Measurements from ENCODE around the gene IGSF22.

IGSF22 gene

GRCh38 chr11:18757811-18758210 is 31.8 kb upstream of the IGSF22 start:
- Histone ChIP-seq H3K36me3 (ENCODE audit: control insufficient read depth, insufficient read depth, low read length) (no peaks in the 10 kb centered on the region), H3K4me2 (ENCODE audit: low read length) (no peak overlapping the region), H3K9me3 (ENCODE audit: control insufficient read depth, low read length) (no peaks in the 10 kb centered on the region), H3K27me3 (ENCODE audit: control insufficient read depth, insufficient read depth, low read length) (no peaks in the 10 kb centered on the region), H3K4me3 (ENCODE audit: low read depth, low read length) (no peak overlapping the region), H3K27ac (no peak overlapping the region), H2AFZ (no peak overlapping the region), H3K4me1 (no peaks in the 10 kb centered on the region), H3K79me2 (no peaks in the 10 kb centered on the region), H3K9ac (no peak overlapping the region)
- TF ChIP-seq CTCF (IDR thresholded peaks at IDR 0.05) = no peak

- no peak for TF ChIP-seq CTCF (IDR thresholded peaks at IDR 0.05)
- Histone ChIP-seq H2AFZ (no peak overlapping the region), H3K79me2 (no peaks in the 10 kb centered on the region), H3K9me3 (ENCODE audit: control insufficient read depth, low read length) (no peaks in the 10 kb centered on the region), H3K27ac (no peak overlapping the region), H3K9ac (no peak overlapping the region), H3K27me3 (ENCODE audit: control insufficient read depth, insufficient read depth, low read length) (no peaks in the 10 kb centered on the region), H3K36me3 (ENCODE audit: control insufficient read depth, insufficient read depth, low read length) (no peaks in the 10 kb centered on the region), H3K4me2 (ENCODE audit: low read length) (no peak overlapping the region), H3K4me3 (ENCODE audit: low read depth, low read length) (no peak overlapping the region), H3K4me1 (no peaks in the 10 kb centered on the region)
Observed at GRCh38 chr11:18756889-18757288, 30.9 kb upstream of the IGSF22 start.

- Histone ChIP-seq H3K4me1 (no peaks in the 10 kb centered on the region), H2AFZ (no peak overlapping the region), H3K79me2 (no peaks in the 10 kb centered on the region), H3K27ac (no peak overlapping the region), H3K4me3 (ENCODE audit: low read depth, low read length) (no peak overlapping the region), H3K27me3 (ENCODE audit: control insufficient read depth, insufficient read depth, low read length) (no peaks in the 10 kb centered on the region), H3K4me2 (ENCODE audit: low read length) (no peak overlapping the region), H3K9ac (no peak overlapping the region), H3K9me3 (ENCODE audit: control insufficient read depth, low read length) (no peaks in the 10 kb centered on the region), H3K36me3 (ENCODE audit: control insufficient read depth, insufficient read depth, low read length) (no peaks in the 10 kb centered on the region)
- no peak for TF ChIP-seq CTCF (IDR thresholded peaks at IDR 0.05)
Observed at GRCh38 chr11:18754308-18754707, 28.3 kb upstream of the IGSF22 start.

- H3K4me3 ChIP-seq (ENCODE audit: low read depth, low read length) = no peak overlapping the region
Observed at GRCh38 chr11:18752502-18752901, 26.5 kb upstream of the IGSF22 start.

More at GRCh38 chr11:18752502-18752901, 26.5 kb upstream of the IGSF22 start:
- TF ChIP-seq CTCF (IDR thresholded peaks at IDR 0.05) = no peak
- Histone ChIP-seq H3K4me1 (no peaks in the 10 kb centered on the region), H3K27me3 (ENCODE audit: control insufficient read depth, insufficient read depth, low read length) (no peaks in the 10 kb centered on the region), H2AFZ (no peak overlapping the region), H3K27ac (no peak overlapping the region), H3K79me2 (no peaks in the 10 kb centered on the region), H3K36me3 (ENCODE audit: control insufficient read depth, insufficient read depth, low read length) (no peaks in the 10 kb centered on the region), H3K9me3 (ENCODE audit: control insufficient read depth, low read length) (no peaks in the 10 kb centered on the region), H3K9ac (no peak overlapping the region), H3K4me2 (ENCODE audit: low read length) (no peak overlapping the region)

All from parathyroid adenoma (tissue), 2 donors.